HG03139 (cell line): Measurements from ENCODE around the gene TTC7B.

ENCODE experiments used
- ATAC-seq: cut with Tn5 transposase; IDR thresholded peaks from one replicate; pipeline ENCODE4 v1.9.1; 2021; ENCODE audit not compliant: unreplicated experiment

TTC7B gene

GRCh38 chr14:90551733-90552464, 264.3 kb downstream of the TTC7B start:
- no peak for ATAC-seq

- no peak for ATAC-seq
Observed at GRCh38 chr14:90551070-90551704, 265.0 kb downstream of the TTC7B start.

- ATAC-seq, result no peak
Observed at GRCh38 chr14:90549794-90550641, 266.2 kb downstream of the TTC7B start.

- ATAC-seq, result no peak
Observed at GRCh38 chr14:90548455-90548854, 267.8 kb downstream of the TTC7B start.

- no peak for ATAC-seq
Observed at GRCh38 chr14:90547968-90548367, 268.3 kb downstream of the TTC7B start.

- no peak for ATAC-seq
Observed at GRCh38 chr14:90547250-90547649, 269.0 kb downstream of the TTC7B start.

- no peak for ATAC-seq
Observed at GRCh38 chr14:90546767-90547166, 269.5 kb downstream of the TTC7B start.

- ATAC-seq, result no peak
Observed at GRCh38 chr14:90545966-90546751, 270.1 kb downstream of the TTC7B start.

- ATAC-seq, result no peak
Observed at GRCh38 chr14:90545382-90545781, 270.8 kb downstream of the TTC7B start.

GRCh38 chr14:90544971-90545370, 271.3 kb downstream of the TTC7B start:
- no peak for ATAC-seq

GRCh38 chr14:90544566-90544965, 271.7 kb downstream of the TTC7B start:
- ATAC-seq, result no peak

- no peak for ATAC-seq
Observed at GRCh38 chr14:90543876-90544275, 272.4 kb downstream of the TTC7B start.

- no peak for ATAC-seq
Observed at GRCh38 chr14:90541076-90541634, 275.1 kb downstream of the TTC7B start.

GRCh38 chr14:90540437-90540836, 275.8 kb downstream of the TTC7B start:
- no peak for ATAC-seq

- no peak for ATAC-seq
Observed at GRCh38 chr14:90539996-90540395, 276.2 kb downstream of the TTC7B start.

GRCh38 chr14:90539496-90539775, 276.8 kb downstream of the TTC7B start:
- no peak for ATAC-seq

GRCh38 chr14:90538716-90539495, 277.3 kb downstream of the TTC7B start:
- no peak for ATAC-seq

GRCh38 chr14:90538095-90538494, 278.1 kb downstream of the TTC7B start:
- no peak for ATAC-seq

GRCh38 chr14:90536511-90537191, 279.6 kb downstream of the TTC7B start:
- ATAC-seq, result no peak

- no peak for ATAC-seq
Observed at GRCh38 chr14:90536092-90536491, 280.1 kb downstream of the TTC7B start.
